Activated CD4-positive, alpha-beta T cell treated with anti-CD3 and anti-CD28 coated beads, Interleukin-2, amount 50 U/mL, for 24 hours (primary cell): ENCODE data around the gene RPL7L1.
"Not testable (repeated sequence)": the region's sequence is repeated elsewhere in the genome, so short reads cannot be mapped to it uniquely, and the experiment has no call there.

Experiments used
- DNase-seq, 2 donors: peaks; one replicate each; pipeline ENCODE4 v3.0.0-alpha.2; 2020; ENCODE audit warnings: low read depth in 1 of 2, low spot score in 1 of 2

RPL7L1 gene

GRCh38 chr6:42890311-42891198, 11.1 kb downstream of the RPL7L1 start:
- peak; percentile 79 to 89 for DNase-seq

- DNase-seq, result no peak
Measured at GRCh38 chr6:42891199-42891722, 11.8 kb downstream of the RPL7L1 start.

DNA sequence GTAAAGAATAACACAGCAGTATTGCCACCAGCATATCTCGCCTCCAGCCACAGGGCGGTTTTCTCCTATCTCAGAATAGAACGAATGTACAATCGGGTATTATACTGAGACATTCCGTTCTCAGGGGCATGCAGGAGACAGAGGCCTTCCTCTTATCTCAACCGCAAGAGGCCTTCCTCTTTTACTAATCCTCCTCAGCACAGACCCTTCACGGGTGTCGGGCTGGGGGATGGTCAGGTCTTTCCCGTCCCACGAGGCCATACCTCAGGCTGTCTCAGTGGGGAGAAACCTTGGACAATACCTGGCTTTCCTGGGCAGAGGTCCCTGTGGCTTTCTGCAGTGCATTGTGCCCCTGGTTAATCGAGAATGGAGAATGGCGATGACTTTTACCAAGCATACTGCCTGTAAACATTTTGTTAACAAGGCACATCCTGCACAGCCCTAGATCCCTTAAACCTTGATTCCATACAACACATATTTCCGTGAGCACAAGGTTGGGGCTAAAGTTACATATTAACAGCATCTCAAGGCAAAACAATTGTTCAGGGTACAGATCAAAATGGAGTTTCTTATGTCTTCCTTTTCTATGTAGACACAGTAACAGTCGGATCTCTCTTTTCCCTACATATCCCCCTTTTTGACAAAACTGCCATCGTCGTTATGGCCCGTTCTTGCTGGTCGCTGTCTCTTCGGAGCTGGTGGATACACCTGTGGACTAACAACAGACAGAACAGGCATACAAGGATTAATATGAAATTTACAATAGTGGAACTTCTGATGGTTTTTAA, 14.8 kb downstream of the RPL7L1 start:
- DNase-seq, result not testable (repeated sequence)

DNA sequence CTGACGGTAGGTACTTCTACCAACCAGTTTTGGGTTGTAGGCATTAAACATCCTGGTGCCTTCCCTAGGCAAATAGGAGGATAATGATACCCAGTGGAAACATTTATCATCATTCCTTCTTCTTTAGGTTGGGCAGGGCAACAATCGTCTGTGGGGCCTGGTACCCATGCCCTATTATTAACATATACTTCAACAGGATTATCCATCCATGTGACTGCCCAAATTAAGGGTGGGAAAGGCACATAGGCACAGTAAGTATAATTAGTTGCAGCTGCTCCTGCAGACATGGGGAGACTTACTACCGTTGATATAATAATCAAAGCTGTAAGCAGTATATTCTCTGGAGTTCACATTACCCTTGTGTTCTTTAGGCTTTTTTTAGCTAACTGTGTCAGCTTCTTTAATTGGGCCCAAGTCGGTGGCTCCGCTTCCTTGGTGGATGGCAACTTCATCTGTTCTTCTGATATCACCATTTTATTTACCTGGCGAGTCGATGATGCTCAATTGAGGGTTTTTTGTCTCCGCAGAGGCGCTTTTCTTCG, 16.8 kb downstream of the RPL7L1 start:
- no peak for DNase-seq

GRCh38 chr6:42898891-42899361, 19.5 kb downstream of the RPL7L1 start:
- peak; percentile 31 to 61 for DNase-seq

DNA sequence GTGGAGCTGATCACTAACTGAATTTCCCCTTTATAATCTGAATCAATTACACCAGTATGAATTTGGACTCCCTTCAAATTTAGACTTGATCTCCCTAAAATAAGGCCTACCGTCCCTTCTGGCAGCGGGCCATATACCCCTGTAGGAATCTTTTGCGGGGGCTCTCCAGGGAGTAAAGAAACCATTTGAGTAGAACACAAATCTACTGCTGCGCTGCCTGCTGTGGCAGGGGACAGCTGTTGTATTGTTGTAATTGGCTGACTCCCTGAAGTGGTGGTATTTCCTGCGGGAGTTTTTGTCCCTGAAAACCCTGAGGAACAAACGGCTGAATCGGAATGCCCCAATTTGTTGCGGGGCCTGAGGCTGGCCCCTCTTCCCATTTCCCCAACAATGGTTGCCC, 20.5 kb downstream of the RPL7L1 start:
- DNase-seq, result no peak

DNA sequence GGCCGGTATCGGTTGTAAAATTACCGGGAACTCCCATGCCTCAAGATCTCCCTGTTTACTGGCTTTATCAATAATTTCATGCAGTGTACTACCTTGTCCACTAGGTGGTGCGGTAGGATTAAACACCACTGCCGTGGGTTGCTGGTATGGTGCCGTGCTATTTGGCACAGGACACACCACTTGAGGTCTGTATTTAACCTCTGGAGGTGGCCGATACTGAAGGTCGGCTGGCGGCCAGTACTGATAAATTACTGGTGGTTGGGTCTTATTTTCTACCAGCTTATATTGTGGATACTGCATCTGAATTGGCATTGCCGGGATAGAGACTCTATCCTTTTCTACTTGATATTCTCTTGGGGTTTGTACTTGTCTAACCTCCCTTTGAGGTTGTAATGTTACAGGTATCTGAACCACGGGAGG, 22.1 kb downstream of the RPL7L1 start:
- DNase-seq, result peak; percentile 31 to 76

DNA sequence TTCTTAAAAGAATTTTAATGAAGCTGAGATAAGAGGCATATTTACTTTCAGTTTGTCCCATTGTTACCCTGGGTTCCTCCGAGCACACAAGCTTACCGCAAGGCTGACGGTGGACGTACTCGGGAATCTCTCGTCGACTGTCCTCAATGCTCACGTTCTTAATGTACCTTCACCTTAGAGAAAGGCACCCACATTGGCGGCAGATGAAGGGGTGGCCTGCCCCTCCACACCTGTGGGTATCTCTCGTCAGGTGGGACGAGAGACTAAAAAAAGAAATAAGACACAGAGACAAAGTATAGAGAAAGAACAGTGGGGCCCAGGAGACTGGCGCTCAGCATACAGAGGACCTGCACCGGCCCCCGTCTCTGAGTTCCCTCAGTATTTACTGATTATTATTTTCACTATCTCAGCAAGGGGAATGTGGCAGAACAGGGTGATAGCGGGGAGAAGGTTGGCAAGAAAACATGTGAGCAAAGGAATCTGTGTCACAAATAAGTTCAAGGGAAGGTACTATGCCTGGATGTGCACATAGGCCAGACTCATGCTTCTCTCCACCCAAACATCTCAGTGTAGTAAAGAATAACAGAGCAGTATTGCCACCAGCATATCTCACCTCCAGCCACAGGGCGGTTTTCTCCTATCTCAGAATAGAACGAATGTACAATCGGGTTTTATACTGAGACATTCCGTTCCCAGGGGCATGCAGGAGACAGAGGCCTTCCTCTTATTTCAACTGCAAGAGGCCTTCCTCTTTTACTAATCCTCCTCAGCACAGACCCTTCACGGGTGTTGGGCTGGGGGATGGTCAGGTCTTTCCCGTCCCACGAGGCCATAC, 23.2 kb downstream of the RPL7L1 start:
- not testable (repeated sequence) for DNase-seq

GRCh38 chr6:42904467-42904866, 25.1 kb downstream of the RPL7L1 start:
- no peak for DNase-seq

DNA sequence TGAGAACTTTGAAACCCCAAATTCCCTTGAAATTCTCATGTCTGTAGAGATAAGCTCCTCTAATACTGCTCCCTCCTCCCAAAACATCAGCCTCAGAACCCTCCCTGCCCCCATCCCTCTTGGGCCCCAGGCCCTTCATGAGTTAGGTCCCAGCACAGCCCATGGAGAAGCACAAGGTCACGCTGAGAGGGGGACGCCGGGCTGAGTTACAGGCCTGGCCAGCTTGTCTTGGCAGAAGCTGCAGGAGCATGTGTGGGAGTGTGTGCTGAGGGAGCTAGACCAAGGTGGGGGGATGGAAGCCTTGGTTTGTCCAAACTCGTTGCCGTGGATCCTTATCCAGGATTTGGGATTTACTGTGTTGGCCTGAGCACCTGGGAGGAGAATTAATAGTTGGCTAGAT, 27.9 kb downstream of the RPL7L1 start:
- DNase-seq, result no peak

DNA sequence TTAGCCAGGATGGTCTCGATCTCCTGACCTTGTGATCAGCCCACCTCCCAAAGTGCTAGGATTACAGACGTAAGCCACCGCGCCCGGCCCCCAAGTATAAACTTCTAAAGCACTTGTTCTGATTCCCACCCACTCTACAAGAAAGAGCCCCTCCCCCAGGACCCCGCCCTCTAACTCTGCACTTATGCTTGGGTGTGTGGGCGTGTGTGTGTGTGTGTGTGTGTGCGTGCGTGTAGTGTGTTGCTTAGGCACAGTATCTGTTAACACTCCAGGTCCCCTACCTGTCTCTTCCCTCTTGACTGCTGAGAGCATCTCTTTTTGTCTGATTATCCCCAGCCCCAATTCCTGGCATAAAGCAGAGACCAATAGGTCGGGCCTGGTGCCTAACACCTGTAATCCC, 30.4 kb downstream of the RPL7L1 start:
- no peak for DNase-seq

DNA sequence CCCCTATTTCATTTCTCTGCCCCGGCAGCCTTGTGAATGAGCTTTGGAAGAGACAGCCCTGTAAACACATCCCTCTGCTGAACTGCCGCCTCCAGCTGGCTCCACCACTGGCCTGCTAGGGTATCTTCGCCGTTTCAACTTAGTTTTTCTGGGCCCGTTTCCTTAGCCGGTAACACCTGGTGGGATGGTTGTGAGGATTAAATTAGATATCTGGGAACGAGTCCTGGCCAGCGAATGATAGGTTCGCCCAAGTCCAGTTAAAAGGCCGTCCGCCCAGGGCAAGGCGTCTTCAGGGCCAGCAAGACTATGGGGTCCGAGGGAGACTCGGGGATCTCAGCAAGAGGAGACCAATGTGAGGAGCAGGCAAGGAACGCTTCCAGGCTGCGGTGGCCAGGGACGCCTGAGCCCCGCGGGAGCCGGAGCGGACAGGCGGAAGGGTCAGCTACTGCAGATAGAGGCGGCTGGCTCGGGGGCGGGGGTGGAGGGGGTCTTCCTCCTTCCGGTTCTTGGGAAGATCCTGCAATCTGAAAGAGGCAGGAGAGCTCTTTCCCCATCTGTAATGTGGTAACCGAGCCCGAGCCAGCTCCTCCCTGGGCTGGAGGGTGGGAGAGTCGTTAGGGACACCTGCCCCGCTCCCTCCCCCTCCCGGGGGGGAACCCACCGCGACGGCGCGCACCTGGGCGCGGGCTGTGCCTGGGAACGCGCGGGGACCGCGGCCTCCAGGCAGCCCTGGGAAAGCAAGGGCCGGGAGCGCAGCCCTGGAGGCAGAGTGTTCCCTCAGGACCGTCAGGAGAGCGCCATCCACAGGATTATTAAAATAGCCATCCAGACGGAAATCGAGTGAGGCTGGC, 32.0 kb downstream of the RPL7L1 start:
- DNase-seq, result no peak

DNA sequence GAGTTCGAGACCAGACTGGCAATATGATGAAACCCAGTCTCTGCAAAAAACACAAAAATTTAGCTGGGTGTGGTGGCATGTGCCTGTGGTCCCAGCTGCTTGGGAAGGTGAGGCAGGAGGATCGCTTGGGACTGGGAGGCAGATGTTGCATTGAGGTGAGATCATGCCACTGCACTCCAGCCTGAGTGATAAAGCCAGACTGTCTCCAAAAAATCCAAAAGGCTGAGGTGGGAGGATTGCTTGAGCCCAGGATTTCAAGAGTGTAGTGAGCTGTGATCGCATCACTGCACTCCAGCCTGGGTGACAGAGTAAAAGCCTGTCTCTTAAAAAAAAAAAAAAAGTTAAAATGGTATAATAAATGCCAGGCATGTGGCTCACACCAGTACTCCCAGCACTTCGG, 35.1 kb downstream of the RPL7L1 start:
- DNase-seq, result no peak

DNA sequence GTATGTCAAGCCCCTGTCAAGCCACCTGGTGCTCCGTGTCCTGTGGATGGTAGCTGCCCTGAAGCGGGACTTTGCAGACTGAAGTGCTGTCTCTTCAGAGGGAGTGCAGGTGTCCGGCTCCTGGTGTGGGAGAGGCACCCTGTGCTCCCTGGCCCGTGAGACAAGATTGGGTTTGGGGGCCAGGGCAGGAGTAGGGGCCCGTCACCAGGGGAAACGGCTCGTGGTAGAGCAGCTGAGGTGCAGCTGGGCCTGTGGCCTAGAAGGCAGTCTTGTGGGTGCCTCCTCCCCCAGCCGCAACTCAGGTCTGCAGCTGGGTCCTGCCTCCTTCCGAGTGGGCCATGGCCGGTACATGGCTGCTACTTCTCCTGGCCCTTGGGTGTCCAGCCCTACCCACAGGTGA, 36.3 kb downstream of the RPL7L1 start, which contains the start of gene PTCRA:
PTCRA (plus strand) TSS at position 322 of the 400 bp plus-strand sequence; CDS start at position 339, 17 bp downstream.
- DNase-seq, result no peak

DNA sequence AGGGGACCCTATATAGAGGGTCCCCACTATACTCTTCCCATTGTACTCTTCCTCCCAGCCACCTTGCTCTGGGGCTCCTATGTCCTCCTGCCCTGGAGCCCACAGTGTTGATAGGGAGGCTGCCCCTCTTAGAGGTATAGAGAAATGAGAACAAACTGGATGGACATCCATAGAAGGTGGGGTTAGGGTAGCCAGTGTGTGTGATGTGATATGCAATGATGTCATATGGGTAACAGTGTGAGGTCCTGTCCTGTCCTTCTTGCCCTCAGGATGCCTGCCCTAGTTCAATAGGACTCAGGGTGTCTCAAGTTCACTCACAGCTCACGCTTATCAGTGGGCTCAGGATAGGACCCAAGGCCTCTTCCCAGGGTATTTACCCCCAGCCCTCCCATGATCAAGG, 36.9 kb downstream of the RPL7L1 start:
- no peak for DNase-seq

- DNase-seq, result no peak
Measured at GRCh38 chr6:42921801-42922200, 42.4 kb downstream of the RPL7L1 start.

DNA sequence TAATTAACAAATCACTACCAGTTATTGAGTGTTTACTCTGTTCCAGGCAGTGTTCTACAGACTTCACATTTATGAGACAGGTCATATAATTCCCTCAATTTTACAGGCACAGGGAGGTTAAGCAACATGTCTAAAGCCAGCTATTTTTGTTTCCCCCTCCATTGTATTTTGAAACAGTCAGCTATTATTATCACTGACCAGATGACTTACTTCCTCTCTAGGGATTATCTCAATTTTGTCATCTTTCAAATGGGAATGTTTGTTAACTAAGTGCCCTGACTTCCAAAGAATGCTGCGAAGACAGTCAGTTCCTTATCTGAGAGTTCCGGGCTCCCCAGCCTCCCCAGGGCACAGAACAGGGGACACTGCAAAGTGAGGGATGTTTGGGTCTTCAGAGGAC, 44.2 kb downstream of the RPL7L1 start:
- DNase-seq, result no peak

DNA sequence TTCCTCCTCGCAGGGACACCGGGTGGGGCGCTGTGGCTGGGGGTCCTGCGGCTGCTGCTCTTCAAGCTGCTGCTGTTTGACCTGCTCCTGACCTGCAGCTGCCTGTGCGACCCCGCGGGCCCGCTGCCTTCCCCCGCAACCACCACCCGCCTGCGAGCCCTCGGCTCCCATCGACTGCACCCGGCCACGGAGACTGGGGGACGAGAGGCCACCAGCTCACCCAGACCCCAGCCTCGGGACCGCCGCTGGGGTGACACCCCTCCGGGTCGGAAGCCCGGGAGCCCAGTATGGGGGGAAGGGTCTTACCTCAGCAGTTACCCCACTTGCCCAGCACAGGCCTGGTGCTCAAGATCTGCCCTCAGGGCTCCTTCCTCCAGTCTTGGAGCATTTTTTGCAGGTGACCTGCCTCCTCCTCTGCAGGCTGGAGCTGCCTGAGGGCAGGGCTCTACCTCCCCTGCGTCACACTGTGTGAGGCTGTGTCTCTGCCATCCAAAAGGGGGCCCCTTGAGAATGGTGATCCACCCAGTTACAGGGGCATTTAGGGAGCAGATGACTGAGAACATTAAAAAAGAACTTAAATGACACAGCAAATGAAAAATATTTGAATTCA, 45.9 kb downstream of the RPL7L1 start:
- DNase-seq, result no peak
